HG03432 (cell line): ENCODE measurements around the gene C5.
"Not testable (repeated sequence)": the region's sequence is repeated elsewhere in the genome, so short reads cannot be mapped to it uniquely, and the experiment has no call there.

Experiments
- ATAC-seq: cut with Tn5 transposase; IDR thresholded peaks from one replicate; pipeline ENCODE4 v1.9.1; 2021; ENCODE audit warnings: mild to moderate bottlenecking, moderate library complexity; ENCODE audit not compliant: unreplicated experiment

C5 gene

DNA sequence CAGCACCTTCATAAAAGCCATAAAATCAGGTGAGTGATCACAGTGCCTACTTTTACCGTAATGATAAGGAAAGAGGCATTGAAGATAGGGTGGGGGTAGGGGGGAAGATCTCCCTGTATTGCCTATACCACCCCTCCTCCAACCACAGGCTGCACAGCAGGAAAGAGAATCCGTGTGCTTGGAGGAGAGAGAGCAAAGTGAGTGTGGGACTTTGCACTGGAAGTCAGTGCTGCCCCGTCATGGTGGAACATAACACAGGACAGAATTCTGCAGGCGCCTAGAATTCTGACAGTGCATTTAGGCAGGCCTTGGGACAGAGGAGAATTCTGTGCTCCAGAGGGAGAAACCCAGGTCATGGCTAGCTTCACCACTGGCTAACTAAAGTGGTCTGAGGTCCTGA, 3.5 kb upstream of the C5 start:
- no peak for ATAC-seq

DNA sequence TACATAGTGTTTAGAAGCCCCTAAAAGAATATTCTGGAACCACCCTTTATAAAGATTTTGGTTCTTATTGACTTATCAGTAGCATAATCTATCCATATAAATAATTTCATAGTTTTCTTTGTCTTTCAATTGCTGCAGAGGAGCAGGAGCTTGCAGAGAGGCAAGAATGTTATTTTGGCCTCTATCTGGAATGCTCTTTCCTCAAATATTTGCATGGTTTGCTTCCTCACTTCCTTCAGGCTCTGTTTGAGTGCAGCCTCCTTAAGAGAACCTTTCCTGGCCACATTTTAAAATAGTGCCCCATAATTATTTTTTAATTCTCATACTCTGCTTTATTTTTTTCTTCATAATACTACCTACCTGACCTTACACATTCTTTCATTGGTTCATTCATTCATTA, 1.5 kb downstream of the C5 start:
- ATAC-seq, result no peak

DNA sequence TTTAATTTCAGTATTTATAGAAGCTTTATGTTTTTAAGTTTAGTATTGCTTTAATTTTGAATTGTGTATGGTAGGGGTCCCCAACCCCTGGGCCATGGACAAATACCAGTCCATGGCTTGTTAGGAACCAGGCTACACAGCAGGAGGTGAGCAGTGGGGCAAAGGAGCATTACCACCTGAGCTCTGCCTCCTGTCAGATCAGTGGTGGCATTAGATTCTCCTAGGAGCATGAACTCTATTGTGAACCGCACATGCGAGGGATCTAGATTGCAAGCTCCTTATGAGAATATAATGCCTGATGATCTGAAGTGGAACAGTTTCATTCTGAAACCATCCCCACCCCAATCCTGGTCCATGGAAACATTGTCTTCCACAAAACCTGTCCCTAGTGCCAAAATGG, 1.9 kb downstream of the C5 start:
- ATAC-seq, result no peak

DNA sequence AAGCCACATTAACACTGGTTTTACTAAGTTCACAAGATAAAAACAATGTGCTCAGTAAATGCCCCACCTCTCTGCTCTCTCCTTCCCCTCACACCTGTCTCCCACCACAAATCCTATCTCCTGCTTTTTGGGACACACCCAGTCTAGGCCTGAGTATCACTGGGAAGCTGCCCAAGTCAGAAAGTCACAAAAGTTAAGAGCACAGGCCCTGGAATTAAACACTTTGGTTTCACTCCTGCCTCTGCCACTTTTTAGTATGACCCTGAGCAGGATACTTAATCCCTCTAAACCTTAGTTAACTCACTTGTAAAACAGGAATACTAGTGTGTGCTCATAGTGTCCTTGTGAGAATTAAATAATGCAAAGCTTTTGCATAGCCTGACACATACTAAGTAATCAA, 11.3 kb downstream of the C5 start:
- no peak for ATAC-seq

DNA sequence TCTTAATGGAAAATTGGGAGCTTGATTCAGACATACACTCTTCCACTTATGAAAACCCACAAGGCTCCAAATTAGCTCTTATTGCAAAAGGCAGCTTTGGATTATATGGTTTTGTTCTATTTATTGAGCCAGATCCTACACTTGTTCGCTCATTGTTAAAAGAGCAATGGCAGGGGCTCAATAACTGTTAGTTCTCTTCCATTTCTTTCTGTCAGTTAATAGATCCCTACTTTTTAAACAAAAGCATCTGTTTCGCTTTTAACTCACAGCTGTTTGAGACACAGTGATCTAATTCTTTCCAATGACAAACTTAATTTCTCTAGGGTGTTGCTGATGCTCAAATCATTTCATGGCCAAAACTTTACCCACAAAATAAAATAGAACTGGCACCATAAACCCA, 11.7 kb downstream of the C5 start:
- ATAC-seq, result no peak

DNA sequence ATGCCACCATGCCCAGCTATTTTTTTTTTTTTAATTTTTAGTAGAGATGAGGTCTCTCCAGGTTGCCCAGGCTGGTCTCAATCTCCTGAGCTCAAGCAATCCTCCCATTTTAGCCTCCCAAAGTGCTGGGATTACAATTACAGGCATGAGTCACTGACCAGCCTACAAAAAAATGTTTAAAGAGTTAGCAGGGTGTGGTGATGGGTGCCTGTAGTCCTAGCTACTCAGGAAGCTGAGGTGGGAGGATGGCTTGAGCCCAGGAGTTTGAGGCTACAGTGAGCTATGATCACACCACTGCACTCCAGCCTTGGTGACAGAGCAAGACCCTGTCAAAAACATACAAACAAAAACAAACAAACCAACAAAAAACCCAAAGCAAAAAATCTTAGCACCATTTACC, 14.4 kb downstream of the C5 start:
- ATAC-seq, result not testable (repeated sequence)

DNA sequence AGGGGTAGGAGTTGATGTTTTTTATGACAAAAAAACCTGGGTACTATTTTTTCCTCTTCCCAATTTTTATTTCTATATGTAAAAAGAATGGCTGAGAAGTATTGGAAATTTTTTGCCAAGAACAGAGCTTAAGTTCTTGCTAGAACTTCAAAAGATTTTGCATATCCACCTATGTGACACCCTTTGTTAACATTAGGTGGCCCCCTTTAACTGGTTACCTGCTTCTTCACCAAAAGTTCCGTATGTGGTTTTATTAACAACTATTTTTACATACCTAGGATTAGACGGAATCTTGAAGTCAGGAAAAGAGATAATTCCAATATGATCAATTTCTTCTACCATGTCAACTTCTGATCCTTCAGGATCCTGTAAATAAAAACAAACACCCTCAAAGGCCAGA, 15.5 kb downstream of the C5 start:
- no peak for ATAC-seq

DNA sequence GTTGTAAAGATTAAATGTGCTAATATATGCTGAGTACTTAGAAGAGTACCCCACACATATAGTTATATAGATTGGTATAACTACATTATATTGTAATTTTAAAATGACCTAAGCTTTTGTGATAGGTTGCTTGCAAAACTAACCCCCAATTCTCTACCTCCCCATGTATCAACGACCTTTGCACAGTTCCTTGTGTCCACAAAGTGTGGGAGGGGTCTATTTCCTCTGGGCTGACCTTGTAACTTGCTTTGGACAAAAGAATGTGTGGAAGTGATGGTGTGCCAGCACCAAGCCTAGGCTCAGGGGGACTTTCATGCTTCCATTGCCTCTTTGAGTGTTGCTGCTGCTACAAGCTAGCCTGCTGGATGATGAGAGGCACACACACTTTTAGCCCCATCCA, 20.6 kb downstream of the C5 start:
- no peak for ATAC-seq

DNA sequence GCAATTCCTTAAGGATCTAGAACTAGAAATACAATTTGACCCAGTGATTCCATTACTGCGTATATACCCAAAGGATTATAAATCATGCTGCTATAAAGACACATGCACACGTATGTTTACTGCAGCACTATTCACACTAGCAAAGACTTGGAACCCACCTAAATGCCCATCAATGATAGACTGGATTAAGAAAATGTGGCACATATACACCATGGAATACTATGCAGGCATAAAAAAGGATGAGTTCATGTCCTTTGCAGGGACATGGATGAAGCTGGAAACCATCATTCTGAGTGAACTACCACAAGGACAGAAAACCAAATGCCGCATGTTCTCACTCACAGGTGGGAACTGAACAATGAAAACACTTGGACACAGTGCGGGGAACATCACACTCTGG, 21.8 kb downstream of the C5 start:
- ATAC-seq, result not testable (repeated sequence)

DNA sequence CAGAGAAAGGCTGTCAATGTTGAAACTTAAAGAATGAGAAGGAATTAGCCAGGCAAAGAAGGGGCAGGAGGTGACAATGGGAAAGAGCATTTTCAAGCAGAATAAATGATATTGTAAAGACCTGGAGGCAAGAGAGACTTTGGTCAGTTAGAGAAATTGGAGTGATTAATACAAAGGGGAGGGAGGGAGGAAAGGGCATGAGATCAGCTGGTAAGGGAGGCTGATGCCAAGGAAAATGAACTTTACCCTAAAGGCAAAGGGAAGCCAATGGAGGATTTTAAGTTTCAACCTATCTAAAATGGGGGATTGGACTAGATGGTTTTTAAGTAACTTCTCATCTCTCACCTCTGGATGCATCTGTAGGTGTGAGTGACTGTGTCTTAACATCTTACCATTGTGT, 23.3 kb downstream of the C5 start:
- ATAC-seq, result no peak

DNA sequence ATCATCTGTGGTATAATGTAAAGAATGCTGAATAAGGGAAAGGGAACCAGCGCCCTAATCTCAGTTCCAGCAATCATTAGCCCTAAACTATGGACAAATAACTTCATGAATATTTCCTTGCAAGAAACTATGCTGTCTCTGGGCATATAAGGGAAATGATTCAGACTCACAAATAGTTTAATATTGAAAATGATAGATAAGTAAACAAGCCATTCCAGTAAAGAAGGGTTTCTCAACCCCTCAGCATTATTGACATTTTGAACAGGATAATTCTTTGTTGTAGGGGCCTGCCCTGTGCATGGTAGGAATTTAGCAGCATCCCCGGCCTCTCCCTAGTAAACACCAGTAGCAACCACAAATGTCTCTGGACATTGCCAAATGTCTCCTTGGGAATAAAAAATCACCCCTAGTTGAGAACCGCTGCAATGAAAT, 23.8 kb downstream of the C5 start:
- no peak for ATAC-seq

DNA sequence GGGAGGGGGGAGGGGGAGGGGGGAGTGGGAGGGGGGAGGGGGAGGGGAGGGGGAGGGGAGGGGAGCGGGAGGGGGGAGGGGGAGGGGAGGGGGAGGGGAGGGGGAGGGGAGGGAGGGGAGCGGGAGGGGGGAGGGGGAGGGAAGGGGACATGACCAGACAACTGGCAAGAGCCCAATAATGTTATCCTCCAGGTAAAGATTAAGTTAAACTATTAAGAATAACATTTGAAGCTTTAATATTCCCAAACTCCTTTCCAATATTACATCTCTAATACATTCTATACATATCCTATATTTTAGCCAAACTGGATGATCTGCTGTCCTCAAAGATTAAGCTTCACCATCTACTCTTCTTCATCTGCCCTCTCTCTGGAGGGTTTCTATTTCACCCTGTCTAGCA, 25.8 kb downstream of the C5 start:
- ATAC-seq, result no peak

DNA sequence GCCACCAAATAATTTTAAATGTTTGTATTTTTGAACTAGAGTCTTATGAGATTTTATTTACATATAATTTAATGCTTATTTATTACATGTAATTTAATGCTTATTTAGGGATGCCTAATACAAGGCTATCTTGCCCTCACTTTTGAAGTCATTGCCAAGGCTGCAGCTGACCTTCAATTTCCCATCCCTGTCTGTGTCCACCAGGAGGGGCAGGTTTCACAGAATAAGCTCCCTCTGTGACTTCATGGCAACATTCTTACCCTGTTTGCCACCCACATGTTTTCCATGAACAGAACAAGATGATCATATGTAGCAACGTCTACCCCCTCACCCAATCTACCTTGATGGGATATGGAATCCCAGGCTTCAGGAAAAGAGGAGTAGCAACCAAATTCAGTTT, 27.0 kb downstream of the C5 start:
- ATAC-seq, result no peak

DNA sequence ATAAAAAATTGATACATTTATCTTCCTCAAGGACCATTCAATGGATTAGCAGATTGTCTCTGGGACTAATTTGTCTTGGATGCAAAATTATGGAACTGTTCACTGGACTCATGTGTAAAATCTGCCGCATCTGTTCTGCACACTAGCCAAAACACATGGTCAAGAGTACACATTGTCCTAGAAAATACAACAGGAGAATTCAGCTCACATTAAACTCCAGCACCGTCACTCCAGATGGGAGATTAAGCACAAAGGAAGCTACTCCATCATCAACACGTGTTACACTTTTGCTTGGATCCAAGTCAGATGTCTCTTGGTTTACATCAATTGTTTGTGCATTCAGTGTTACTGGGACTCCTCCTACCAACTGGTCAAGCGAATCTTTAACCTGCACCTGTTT, 28.8 kb downstream of the C5 start:
- ATAC-seq, result no peak

DNA sequence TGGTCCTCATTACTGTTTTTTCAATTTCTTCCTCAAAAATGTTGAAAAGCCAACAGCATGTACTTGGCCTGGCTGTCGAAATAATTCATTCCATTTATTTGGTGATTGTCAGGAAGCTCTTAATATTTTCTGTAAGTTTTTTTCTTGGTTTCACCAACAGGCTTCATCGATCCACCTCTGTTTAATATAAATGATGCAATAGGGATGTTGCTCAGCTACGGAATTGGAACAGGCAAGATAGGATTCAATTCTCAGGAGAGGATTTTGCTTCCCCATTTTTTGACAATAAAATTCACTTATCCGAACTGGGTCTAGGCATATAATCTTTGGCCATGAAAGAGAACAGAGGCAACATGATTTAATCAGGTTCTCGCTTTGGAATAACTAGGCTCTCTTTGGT, 30.8 kb downstream of the C5 start:
- no peak for ATAC-seq

DNA sequence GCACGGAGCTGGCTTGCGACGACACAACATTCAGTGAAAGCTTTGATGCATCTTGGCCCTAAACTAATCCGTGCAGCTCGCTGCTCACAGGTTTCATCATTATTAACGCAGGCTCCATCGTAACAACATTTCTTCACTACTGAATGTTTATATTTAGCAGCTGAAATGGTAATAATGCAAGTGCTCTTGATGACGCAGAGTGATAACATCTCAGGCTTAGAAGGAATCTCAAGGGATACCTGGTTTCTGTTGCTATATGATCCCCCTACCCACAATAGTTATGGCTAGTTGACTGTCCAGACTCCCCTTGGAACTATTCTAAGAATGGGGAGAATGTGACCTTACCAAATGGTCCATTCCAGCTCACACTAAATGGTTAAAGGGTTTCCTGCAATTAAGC, 36.2 kb downstream of the C5 start:
- ATAC-seq, result no peak

DNA sequence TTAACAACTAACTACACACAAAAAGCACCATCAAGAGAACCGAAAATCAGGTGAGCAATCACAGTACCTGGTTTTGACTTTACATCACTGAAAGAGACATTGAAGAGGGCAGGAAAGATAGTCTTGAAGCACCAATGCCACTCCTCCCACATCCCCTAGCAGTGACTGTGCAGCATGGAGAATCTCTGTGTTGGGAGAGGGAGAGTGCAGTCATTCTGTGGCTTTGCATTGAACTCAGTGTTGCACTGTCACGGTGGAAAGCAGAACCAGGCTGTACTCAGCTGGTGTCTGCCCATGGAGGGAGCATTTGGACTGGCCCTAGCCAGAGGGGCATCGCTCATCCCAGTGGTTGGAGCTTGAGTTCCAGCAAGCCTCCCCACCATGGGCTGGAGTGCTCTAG, 40.4 kb downstream of the C5 start:
- no peak for ATAC-seq

DNA sequence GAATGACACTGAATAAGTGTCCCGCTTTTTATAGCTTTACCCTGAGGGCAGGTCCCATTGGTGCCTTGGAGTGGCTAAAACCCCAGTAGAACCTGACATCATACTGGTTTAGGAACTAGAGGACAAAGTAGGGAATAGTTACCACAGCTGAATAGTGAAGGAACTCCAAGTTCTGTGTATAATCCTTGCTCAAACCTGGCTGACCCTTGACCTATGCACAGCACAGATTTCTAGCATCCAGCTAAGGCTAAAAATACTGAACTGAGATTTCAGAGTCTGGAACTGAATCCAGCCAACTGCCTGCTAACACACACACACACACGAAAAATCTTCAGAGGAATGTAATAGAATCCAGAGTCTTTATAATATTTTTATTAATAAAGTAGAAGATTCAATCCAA, 50.8 kb downstream of the C5 start:
- ATAC-seq, result no peak

DNA sequence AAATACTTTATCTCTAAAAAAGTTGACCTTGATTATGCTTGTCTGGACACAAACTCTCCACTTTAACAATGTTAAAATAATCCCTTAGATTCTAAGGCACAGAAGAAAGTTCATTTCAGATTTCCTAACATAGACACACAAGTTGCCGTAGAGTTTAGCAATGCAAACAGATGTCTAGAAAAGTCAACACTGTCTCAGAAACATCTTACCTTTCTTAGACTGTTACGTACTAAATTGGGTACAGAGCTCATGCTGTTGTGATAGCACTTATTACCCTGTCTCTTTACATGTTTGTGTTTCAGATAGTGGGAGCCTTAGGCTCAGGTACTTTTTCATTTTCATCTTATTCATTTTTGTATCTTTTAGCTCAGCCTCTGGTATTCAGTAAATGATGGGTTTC, 52.0 kb downstream of the C5 start:
- ATAC-seq, result no peak

DNA sequence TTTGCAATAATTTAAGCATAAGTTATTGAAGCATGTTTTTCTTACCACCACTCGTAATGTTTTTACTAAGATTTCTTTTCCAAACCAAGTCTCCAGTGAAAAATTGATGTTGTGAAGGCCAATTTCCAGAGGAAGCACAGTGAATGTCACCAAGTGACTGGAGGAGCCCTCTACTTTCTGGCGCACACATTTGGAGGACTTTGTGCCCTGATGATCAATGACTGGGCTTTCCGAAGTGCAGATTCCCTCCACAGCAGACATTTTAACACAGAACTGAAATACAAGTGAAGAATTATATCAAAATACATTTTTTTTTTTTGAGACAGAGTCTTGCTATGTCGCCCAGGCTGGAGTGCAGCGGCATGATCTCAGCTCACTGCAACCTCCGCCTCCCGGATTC, 52.6 kb downstream of the C5 start:
- no peak for ATAC-seq

DNA sequence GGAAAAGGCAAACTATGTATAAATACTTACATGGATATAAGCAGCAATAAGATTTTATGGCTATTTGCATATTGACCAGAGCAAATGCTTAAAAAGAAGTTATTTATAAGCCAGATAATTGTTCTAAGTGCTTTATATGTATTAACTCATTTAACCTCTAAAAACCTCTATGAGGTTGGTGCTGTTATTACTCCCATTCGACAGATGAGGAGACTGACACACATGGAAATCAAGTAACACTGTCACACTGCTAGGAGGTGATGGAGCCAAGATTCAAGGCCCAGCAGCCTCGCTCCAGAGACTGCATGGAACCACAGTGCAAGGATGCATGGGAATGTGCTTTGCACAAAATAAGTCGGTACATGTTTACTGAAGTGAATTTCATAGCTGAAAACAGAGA, 53.7 kb downstream of the C5 start:
- ATAC-seq, result no peak

DNA sequence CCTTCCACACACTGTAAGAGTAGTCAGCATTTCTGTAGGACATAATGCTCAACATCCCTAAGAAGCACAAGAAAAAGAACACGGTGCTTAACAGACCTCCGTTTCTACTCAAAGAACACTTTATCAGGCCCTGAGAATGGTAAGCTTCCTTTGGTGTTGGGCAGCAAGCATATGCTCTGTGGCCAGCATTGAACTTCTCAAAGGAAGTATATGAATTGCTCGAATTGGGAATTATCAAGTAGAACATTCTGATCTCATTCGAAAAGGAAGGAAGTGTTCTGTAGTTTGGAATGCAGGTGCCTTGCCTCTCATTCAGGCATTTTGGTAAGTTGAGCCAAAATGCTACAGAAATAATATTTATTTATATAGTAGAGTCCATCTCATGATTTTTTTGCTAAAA, 61.0 kb downstream of the C5 start:
- ATAC-seq, result no peak

DNA sequence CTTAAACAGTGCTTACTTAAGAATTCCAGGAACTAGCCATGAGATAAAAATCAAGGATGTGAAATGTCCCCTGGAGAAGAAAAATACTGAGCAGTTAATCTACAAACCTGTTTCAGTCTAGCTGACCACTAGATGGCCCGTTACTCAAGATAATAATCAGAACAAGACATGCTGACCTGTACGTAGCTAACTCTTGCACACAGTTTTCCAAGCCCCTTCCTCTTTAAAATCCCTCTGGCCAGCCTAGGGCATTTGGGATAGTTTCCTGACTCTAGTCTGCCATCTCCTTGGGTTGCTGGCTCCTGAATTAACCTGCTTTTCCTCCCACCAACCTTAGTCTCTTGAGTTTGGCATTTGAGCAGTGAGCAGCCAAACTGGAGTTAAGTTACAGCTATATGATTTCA, 64.3 kb downstream of the C5 start:
- peak; percentile 63 for ATAC-seq

DNA sequence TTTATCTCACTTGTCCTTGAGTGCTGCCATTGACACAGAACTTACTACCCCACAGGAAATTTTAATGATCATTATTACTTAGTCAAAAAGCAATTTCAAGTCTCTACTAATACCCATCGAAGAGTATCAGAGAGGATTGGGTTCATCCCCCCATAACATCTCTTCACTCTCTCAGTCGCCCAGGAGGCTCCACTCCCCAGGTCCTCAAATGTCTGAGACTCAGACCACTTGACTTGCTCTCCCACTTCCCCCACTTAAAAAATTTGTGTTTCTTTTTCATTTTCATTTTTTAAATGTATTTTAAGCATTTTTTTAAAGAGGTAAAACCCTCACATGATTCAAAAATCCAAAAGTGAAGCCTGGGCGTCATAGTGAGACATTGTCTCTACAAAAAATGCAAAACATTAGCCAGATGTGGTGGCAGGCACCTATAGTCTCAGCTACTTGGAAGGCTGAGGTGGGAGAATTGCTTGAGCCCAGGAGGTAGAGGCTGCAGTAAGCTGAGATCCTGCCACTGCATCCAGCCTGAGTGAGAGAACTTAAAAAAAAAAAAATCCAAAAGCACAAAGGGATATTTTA, 66.7 kb downstream of the C5 start:
- peak; percentile 71 for ATAC-seq
